Fibroblast of lung (primary cell): ENCODE measurements around the gene IL17B. TPM values are rescaled to one million over a fixed set of nuclear protein-coding genes. Genes with fewer than 3 reads are reported as not detected.

ENCODE experiments used
- DNase-seq, 2 donors: peaks; one replicate each; pipeline versions ENCODE4 v3.0.0 to v3.0.0-alpha.2; 2010; ENCODE audit warnings: low read depth in 2 of 2
- H2AFZ ChIP-seq: 2 replicates; pipeline ENCODE4 v1.5.1; 2012; ENCODE audit warnings: low read length, control low read depth, inconsistent platforms
- H3K27ac ChIP-seq: 2 replicates; pipeline ENCODE4 v1.5.1; 2011; ENCODE audit warnings: low read length, control low read depth; ENCODE audit not compliant: insufficient read depth
- H3K27me3 ChIP-seq: 2 replicates; pipeline ENCODE4 v1.5.1; 2011; ENCODE audit warnings: mild to moderate bottlenecking, low read length; ENCODE audit not compliant: control insufficient read depth, insufficient read depth
- H3K36me3 ChIP-seq: 2 replicates; pipeline ENCODE4 v1.5.1; 2011; ENCODE audit warnings: low read length; ENCODE audit not compliant: control insufficient read depth, insufficient read depth
- H3K4me1 ChIP-seq: 2 replicates; pipeline ENCODE4 v1.5.1; 2011; ENCODE audit warnings: low read length; ENCODE audit not compliant: control insufficient read depth, insufficient read depth; ENCODE audit errors: extremely low read depth
- H3K4me2 ChIP-seq: 2 replicates; pipeline ENCODE4 v1.5.1; 2011; ENCODE audit warnings: low read length, control low read depth; ENCODE audit not compliant: insufficient read depth; ENCODE audit errors: extremely low read depth
- H3K4me3 ChIP-seq, 4 experiments: fragments of 200-600 bp in 1 of 4; sonication (generic) in 1 of 4; replicated peaks in 1 of 4; 2 replicates each; pipeline ENCODE4 v1.5.1; 2011 to 2016; ENCODE audit warnings: low read length in 4 of 4, low read depth in 3 of 4, mild to moderate bottlenecking in 3 of 4, control low read depth in 2 of 4, inconsistent platforms in 1 of 4, mixed read lengths in 1 of 4; ENCODE audit not compliant: insufficient read depth in 1 of 4; ENCODE audit errors: control extremely low read depth in 1 of 4
- H3K79me2 ChIP-seq: 2 replicates; pipeline ENCODE4 v1.5.1; 2012; ENCODE audit warnings: mild to moderate bottlenecking, low read length, inconsistent platforms; ENCODE audit not compliant: control insufficient read depth, insufficient read depth
- H3K9ac ChIP-seq: 2 replicates; pipeline ENCODE4 v1.5.1; 2011; ENCODE audit warnings: mild to moderate bottlenecking, low read length, control low read depth; ENCODE audit not compliant: insufficient read depth
- H3K9me3 ChIP-seq: 2 replicates; pipeline ENCODE4 v1.5.1; 2012; ENCODE audit warnings: low read depth, low read length; ENCODE audit not compliant: control insufficient read depth, insufficient read depth
- H4K20me1 ChIP-seq: 2 replicates; pipeline ENCODE4 v1.5.1; 2011; ENCODE audit warnings: low read length; ENCODE audit not compliant: control insufficient read depth, insufficient read depth; ENCODE audit errors: extremely low read depth
- EZH2 ChIP-seq: IDR thresholded peaks from 2 replicates; pipeline ENCODE4 v1.5.1; 2012; ENCODE audit warnings: low read length, control low read depth, mild to moderate bottlenecking; ENCODE audit errors: missing control alignments
- polyA plus RNA-seq, 2 donors: library from polyadenylated mRNA; depleted of rRNA in 1 of 2; stranded (reverse) in 1 of 2; unstranded in 1 of 2; fragments of >200 nt; gene quantifications; 2 replicates each; pipeline ENCODE4 v1.2.1, GENCODE V29; 2011 to 2012; ENCODE audit warnings: missing spikeins in 1 of 2
- total RNA-seq: library from RNA; depleted of rRNA; stranded (reverse); fragments of >200 nt; gene quantifications from 2 replicates; pipeline ENCODE4 v1.2.1, GENCODE V29; 2014
- TF ChIP-seq, protein P1 (sequence below), 2 donors: IDR thresholded peaks in 1 of 2; conservative IDR thresholded peaks in 1 of 2; 1 replicate in 1 of 2; 2 replicates in 1 of 2; pipeline ENCODE4 v1.5.1; 2011 to 2012; ENCODE audit warnings: low read length in 2 of 2, control low read depth in 1 of 2, inconsistent platforms in 1 of 2, low read depth in 1 of 2, mild to moderate bottlenecking in 1 of 2

The IL17B gene
- total and polyA plus RNA-seq, 2 donors (not counting 1 experiment from before 2014, with no cell fraction given): 0.34 TPM; not detected in 1

DNA sequence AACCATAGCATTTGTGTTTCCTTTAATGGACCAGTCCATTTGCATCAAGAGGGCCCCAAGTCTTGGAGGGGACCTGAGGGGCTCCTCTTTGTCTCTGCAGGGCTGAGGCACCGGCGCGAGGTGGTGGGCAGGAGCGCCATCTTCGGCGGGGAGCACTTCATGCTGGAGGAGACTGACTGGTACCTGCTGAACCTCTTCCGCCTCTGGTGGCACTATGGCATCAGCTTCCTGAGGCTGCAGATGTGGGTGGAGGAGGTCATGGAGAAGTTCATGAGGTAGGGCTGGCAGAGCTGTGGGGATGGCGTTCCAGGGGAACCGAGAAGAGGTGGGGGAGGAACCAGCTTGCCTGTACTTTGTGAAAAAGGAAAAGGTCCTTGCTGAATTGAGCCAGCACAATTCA lies 15.2 kb downstream of the IL17B start:
- peaks cover 2% of the 10 kb centered on the region for H3K4me1 ChIP-seq
- no peak for DNase-seq
- H3K4me3 ChIP-seq: no peak overlapping the region
- no peak overlapping the region for H3K27ac ChIP-seq
- no peak overlapping the region for H3K9ac ChIP-seq
- H3K79me2 ChIP-seq: no peaks in the 10 kb centered on the region
- H3K27me3 ChIP-seq: no peaks in the 10 kb centered on the region
- TF ChIP-seq, protein P1, sequence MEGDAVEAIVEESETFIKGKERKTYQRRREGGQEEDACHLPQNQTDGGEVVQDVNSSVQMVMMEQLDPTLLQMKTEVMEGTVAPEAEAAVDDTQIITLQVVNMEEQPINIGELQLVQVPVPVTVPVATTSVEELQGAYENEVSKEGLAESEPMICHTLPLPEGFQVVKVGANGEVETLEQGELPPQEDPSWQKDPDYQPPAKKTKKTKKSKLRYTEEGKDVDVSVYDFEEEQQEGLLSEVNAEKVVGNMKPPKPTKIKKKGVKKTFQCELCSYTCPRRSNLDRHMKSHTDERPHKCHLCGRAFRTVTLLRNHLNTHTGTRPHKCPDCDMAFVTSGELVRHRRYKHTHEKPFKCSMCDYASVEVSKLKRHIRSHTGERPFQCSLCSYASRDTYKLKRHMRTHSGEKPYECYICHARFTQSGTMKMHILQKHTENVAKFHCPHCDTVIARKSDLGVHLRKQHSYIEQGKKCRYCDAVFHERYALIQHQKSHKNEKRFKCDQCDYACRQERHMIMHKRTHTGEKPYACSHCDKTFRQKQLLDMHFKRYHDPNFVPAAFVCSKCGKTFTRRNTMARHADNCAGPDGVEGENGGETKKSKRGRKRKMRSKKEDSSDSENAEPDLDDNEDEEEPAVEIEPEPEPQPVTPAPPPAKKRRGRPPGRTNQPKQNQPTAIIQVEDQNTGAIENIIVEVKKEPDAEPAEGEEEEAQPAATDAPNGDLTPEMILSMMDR (conservative IDR thresholded peaks at IDR 0.05 in 1 of 2, IDR thresholded peaks at IDR 0.05 in 1 of 2; ENCODE audit: low read depth in 1 of 2, low read length in 2 of 2): no peak
- TF ChIP-seq EZH2: no peak
- no peaks in the 10 kb centered on the region for H4K20me1 ChIP-seq
- no peaks in the 10 kb centered on the region for H3K9me3 ChIP-seq
- no peak overlapping the region for H3K4me2 ChIP-seq
- no peak overlapping the region for H2AFZ ChIP-seq
- H3K36me3 ChIP-seq: no peaks in the 10 kb centered on the region

DNA sequence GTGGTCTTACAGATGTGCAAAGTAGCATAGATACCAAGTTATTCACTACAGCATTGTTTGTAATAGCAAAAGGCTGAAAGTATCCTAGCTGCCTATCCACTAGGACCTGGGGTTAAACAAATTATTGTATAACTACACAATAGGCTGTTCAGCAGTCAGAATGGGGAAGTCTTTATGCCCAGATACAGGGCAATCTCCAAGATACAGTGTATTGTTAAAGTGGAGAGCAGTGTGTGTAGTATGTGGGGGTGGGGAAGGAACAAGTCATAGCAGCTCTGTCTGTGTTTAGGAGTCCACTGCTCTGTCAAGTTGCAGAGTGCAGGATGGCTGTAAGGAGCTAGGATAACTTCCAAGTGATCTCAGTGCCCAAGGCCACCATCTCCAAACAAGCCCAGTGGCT lies 15.7 kb downstream of the IL17B start:
- Histone ChIP-seq H3K36me3 (no peaks in the 10 kb centered on the region), H3K4me2 (no peak overlapping the region), H3K9me3 (no peaks in the 10 kb centered on the region), H3K27me3 (no peaks in the 10 kb centered on the region), H3K4me3 (no peak overlapping the region), H2AFZ (no peak overlapping the region), H3K27ac (no peak overlapping the region), H3K9ac (no peak overlapping the region), H4K20me1 (no peaks in the 10 kb centered on the region), H3K4me1 (peaks cover 6% of the 10 kb centered on the region), H3K79me2 (no peaks in the 10 kb centered on the region)
- no peak for DNase-seq
- TF ChIP-seq, protein P1 (conservative IDR thresholded peaks at IDR 0.05 in 1 of 2, IDR thresholded peaks at IDR 0.05 in 1 of 2; ENCODE audit: low read depth in 1 of 2, low read length in 2 of 2): no peak

DNA sequence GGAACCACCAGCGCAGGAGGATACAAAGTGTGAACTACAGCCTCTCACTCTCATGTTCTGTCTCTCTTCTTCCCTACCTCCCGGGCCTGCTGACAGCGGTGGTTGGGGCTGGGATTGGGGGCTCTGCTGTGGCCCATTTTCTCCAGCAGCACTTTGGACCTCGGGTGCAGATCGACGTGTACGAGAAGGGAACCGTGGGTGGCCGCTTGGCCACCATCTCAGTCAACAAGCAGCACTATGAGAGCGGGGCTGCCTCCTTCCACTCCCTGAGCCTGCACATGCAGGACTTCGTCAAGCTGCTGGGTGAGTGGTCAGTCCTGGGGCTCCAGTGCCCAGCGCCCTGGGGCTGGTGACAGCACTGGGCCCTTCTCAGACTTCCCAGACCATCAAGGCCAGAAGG lies 16.6 kb downstream of the IL17B start:
- H3K36me3 ChIP-seq: no peaks in the 10 kb centered on the region
- H3K4me1 ChIP-seq: peaks cover 6% of the 10 kb centered on the region
- no peaks in the 10 kb centered on the region for H4K20me1 ChIP-seq
- no peaks in the 10 kb centered on the region for H3K27me3 ChIP-seq
- TF ChIP-seq EZH2: no peak
- TF ChIP-seq, protein P1 (conservative IDR thresholded peaks at IDR 0.05 in 1 of 2, IDR thresholded peaks at IDR 0.05 in 1 of 2; ENCODE audit: low read depth in 1 of 2, low read length in 2 of 2): no peak
- no peaks in the 10 kb centered on the region for H3K79me2 ChIP-seq
- DNase-seq: no peak
- no peaks in the 10 kb centered on the region for H3K9me3 ChIP-seq
- no peak overlapping the region for H3K27ac ChIP-seq
- no peak overlapping the region for H3K4me2 ChIP-seq
- H3K9ac ChIP-seq: no peak overlapping the region
- no peak overlapping the region for H3K4me3 ChIP-seq
- H2AFZ ChIP-seq: no peak overlapping the region
